ENCODE data around the gene ANKRD11.

Gene ANKRD11

GRCh38 chr16:89490439-89491237 is at the start of gene ANKRD11:
Gene ANKRD11 (minus strand): TSS chr16:89490561. CDS start chr16:89317019, 173,542 bp downstream.
- DNase-seq (ENCODE audit: low read depth in 4 of 4, low spot score in 1 of 4), result peak; percentile 87 to 96 (median 95)

DNA sequence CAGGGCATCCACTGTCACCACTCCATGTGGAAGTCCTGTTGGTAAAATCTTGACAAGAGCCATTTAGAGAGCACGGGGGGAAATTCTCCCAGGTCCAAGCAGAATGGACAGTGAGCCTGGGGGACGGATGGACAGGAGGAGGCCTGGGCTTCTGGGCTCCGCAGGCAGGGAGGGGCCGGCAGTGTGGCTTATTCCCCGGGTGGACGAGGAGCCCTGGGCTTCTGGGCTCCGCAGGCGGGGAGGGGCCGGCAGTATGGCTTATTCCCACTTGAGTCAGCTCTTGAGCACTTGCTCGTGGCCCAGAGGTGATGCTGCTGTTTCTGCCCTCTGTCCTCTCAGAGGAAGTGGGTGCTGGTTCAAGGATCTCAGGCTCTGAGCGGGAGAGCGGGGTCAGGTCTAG is 47.9 kb upstream of the ANKRD11 start:
- no peak for DNase-seq (ENCODE audit: low read depth in 4 of 4, low spot score in 1 of 4)

GRCh38 chr16:89537549-89537925 is 47.2 kb upstream of the ANKRD11 start:
- no peak for DNase-seq (ENCODE audit: low read depth in 4 of 4, low spot score in 1 of 4)

- DNase-seq (ENCODE audit: low read depth in 4 of 4, low spot score in 1 of 4), result no peak
Observed at GRCh38 chr16:89536886-89537548, 46.7 kb upstream of the ANKRD11 start.

- DNase-seq (ENCODE audit: low read depth in 4 of 4, low spot score in 1 of 4), result no peak
Observed at GRCh38 chr16:89536371-89536770, 46.0 kb upstream of the ANKRD11 start.

DNA sequence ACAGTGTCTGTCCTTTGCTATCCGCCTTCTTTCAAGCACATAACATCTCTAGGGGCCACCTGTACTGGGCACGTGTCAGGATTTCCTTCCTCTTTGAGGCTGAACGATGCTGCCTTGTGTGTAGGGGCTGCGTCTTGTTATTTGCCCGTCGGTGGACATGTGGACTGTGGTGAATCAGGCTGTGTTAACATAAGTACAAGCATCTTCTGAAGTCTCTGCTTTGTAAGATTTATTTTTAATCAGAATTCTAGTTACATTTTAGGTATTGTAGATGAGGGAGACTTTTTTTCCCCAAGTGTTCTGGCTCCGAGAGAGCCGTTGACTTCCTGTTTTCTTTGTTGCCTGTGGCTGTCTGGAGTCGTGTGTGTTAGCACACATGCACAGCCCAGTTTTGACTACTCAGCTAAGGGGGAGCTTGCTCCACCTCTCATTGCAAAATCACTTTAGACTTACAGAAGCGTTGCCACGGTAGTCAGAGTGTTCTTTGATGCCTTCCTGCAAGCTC is 43.9 kb upstream of the ANKRD11 start:
- DNase-seq (ENCODE audit: low read depth in 4 of 4, low spot score in 1 of 4), result no peak

GRCh38 chr16:89531821-89532526 is 41.6 kb upstream of the ANKRD11 start:
- no peak for DNase-seq (ENCODE audit: low read depth in 4 of 4, low spot score in 1 of 4)

DNA sequence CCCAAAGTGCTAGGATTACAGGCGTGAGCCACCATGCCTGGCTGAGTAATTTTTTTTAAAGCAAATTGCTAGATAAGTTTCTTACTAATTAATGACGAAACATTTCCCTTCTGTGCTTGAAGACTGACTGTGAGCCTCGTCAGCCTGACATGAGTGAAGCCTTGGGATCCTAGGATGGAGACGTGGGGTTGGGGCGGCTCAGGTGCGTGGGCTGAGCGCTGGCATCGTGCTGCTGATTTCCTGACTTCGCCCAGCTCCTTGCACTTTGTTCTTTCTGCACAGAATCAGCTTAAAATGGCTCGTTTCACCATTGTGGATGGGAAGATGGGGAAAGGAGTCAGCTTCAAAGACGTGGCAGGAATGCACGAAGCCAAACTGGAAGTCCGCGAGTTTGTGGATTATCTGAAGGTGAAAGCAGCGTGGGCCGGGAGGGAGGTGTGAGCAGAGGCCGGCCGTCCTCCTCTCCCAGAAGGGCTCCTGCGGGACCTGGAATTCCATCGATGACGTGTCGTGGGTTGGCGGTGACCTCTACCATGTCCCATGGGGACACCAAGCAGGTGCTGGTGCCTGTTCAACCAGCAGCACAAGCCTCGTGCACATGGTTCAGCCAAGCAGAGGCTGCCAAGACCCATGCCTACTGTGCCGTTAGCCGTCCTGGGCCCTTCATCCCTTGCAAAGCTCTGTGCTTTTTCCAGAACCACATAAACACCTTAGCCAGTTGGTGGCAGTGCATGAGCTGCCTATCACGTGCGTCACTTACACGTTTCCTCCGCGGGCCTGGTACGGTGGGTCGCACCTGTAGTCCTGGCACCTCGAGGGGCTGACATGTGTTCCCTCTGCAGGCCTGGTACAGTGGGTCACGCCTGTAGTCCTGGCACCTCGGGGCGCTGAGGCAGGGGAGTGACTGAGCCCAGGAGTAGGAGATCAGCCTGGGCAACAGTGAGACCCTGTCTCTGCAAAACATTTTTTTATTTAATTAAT is 40.3 kb upstream of the ANKRD11 start:
- DNase-seq (ENCODE audit: low read depth in 4 of 4, low spot score in 1 of 4), result no peak

- DNase-seq (ENCODE audit: low read depth in 4 of 4, low spot score in 1 of 4), result no peak
Observed at GRCh38 chr16:89529097-89529496, 38.7 kb upstream of the ANKRD11 start.

DNA sequence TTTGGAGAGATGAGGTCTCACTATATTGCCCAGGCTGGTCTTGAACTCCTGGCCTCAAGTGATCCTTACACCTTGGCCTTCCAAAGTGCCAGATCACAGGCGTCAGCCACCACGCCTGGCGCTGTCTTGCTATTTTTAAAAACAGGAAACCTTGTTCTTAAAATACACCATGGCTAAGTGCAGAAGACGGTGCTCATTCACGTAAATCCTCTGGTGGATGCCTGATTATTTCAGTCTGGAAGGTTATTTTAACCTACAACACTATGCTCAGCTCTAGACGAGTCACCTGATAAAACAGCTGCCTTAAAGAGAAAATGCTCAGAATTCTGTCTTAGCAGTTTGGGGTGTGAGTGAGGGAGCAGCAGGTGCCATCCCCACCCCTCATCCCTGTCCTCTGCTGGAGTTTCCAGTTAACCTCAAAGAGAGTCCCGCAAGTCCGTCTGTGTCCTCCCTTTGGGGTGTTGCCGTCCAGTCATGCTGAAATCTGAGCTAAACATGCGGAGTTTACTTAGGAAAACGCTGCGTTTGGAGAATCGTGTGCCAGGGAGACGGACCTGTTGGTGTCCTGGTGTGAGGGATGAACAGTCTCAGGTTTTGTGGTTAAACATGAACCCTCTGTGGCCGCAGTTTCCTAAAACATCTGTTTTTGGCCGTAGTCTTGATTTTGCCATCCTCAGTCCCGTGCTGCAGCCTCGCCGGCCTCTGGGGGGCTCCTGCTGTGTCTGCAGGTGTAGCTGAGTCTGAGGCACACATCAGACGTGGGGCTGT is 35.0 kb upstream of the ANKRD11 start:
- no peak for DNase-seq (ENCODE audit: low read depth in 4 of 4, low spot score in 1 of 4)

DNA sequence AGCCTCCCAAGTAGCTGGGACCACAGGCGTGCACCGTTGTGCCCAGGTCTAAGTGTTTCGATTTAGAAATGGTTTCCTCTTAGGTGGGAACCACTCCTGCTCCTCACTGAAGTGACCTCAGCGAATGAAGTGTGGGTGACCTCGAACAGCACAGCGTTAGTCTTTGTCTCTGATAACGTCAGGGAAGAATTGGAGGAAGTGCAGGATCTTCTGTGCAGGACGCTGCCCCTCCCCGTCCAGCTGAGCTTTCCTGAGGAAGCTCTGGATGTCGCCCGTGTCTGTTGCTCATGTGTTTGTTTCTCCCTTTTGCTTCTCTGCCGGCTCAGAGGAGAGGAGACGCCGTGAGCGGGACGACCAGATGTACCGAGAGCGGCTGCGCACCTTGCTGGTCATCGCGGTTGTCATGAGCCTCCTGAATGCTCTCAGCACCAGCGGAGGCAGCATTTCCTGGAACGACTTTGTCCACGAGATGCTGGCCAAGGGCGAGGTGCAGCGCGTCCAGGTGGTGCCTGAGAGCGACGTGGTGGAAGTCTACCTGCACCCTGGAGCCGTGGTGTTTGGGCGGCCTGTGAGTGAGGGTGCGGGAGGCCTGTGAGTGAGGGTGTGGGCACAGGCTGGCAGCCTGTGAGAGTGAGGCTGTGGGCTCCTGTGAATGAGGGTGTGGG is 33.5 kb upstream of the ANKRD11 start:
- DNase-seq (ENCODE audit: low read depth in 4 of 4, low spot score in 1 of 4), result no peak

DNA sequence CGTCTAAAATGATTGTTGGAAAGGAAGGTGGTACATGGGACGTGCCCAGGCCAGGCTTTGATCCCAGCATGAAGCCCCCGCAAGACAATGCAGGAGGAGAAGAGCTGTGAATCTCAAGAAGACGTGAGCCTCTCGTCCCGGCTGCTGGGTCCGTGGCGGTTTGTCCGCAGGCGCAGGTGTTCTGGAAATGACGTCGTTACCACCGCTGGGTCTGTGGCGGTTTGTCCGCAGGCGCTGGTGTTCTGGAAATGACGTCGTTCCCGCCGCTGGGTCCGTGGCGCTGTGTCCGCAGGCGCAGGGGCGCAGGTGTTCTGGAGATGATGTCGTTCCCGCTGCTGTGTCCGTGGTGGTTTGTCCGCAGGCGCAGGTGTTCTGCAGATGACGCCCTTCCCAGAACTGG is 31.9 kb upstream of the ANKRD11 start:
- no peak for DNase-seq (ENCODE audit: low read depth in 4 of 4, low spot score in 1 of 4)

- DNase-seq (ENCODE audit: low read depth in 4 of 4, low spot score in 1 of 4), result no peak
Observed at GRCh38 chr16:89519881-89520280, 29.5 kb upstream of the ANKRD11 start.

DNA sequence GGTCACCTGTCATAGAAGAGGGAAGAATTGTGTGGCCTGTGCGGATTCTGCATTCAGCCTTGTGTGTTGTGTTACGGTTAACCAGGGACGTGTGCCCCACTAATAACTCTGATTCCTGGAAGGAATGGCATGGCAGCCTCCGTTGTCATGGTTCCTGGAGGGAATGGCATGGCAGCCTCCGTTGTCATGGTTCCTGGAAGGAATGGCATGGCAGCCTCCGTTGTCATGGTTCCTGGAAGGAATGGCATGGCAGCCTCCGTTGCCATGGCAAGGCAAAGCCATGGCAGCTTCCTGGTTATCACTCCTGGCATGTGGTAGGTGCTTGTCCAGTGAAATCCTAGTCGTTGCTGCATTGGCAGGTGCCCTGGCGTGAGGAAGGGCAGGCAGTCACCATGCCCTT is 26.8 kb upstream of the ANKRD11 start:
- DNase-seq (ENCODE audit: low read depth in 4 of 4, low spot score in 1 of 4), result no peak

DNA sequence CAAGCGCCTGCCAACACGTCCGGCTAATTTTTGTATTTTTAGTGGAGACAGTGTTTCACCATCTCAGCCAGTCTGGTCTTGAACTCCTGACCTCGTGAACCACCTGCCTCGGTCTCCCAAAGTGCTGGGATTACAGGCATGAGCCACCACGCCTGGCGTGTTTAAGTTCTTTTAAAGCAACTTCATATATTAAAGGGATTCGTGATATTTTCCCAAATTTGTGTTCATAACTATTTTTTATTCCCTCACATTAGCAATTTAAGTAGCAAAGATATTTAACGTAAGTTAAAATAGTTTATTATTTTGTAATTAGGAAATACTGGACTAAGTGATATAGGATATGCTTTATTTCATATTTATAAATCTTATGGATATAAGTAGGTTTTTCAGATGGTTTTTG is 22.1 kb upstream of the ANKRD11 start:
- DNase-seq (ENCODE audit: low read depth in 4 of 4, low spot score in 1 of 4), result no peak

DNA sequence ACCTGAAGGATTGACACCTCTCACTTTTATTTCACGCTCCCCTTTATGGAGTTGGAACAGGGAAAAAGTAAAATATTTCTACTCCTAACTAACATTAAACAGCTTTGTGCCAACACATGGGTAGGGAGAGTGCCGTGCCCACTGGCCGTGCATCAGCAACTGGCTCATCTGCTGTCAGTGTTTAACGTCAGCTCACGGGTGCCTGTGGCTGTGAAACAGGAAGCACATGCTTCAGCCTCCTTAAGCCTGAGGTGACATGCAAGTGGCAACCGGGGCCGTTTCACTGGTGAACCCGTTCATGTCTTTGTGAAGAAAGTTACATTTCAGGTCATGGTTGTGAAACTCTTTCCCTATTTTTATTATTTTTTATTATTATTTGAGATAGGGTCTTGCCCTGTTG is 21.0 kb upstream of the ANKRD11 start:
- DNase-seq (ENCODE audit: low read depth in 4 of 4, low spot score in 1 of 4), result no peak

DNA sequence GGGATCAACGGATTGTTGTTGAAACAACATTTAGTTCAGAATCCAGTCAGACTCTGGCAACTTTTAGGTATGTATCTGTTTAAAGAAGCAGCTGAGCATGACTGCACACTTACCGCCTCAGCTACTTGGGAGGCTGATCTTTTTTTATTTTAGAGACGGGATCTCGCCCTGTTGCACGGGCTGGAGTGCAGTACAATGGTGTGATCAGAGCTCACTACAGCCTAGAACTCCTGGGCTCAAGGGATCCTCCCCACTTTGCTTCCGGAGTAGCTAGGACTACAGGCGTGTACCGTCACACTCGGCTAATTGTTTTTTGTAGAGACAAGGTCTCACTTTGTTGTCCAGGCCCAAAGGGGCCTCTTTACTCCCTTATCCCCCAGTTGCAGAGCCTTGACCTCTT is 20.2 kb upstream of the ANKRD11 start:
- no peak for DNase-seq (ENCODE audit: low read depth in 4 of 4, low spot score in 1 of 4)

GRCh38 chr16:89507834-89508590 is 17.7 kb upstream of the ANKRD11 start, which contains the start of gene SPG7:
Gene SPG7 (plus strand): TSS chr16:89508403. CDS start chr16:89508418, 15 bp downstream.
- peak; percentile 68 to 87 (median 81) for DNase-seq (ENCODE audit: low read depth in 4 of 4, low spot score in 1 of 4)

Data from stimulated activated CD4-positive, alpha-beta T cell treated with anti-CD3 and anti-CD28 coated beads, Interleukin-1b, Interleukin-23, amount 100 ng/mL, for 24 hours (primary cell).